HCT116 (cell line): ENCODE data around the gene B4GALT7. TPM values are rescaled to one million over a fixed set of nuclear protein-coding genes. Genes with fewer than 3 reads are reported as not detected.
A peak's percentile ranks its signal among the peaks of the same experiment; 100 is the strongest.

ENCODE experiments used
- ATAC-seq: fragments of 200-7000 bp; cut with Tn5 transposase; 2 replicates; pipeline ENCODE4 v1.9.1; 2020; ENCODE audit warnings: mild to moderate bottlenecking, moderate library complexity
- BruUV-seq: library from RNA; stranded (reverse); fragments of 400-500 nt; replicated peaks from 2 replicates; lab custom pipeline; 2021; lab: Mats Ljungman, UMichigan
- CTCF ChIA-PET: fragments of 300-600 bp; sonication (Branson Sonifier 250); formaldehyde crosslinking; loops from one replicate; lab custom pipeline; 2021; ENCODE audit warnings: antibody characterized with exemption; lab: Charles Lee
- POLR2A ChIA-PET: fragments of 300-600, 350-600 bp; sonication (Branson Sonifier 250); formaldehyde crosslinking; loops from one replicate; lab custom pipeline; 2021; ENCODE audit warnings: antibody characterized with exemption; lab: Charles Lee
- RAD21 ChIA-PET, 2 experiments: fragments of 300-600 bp; sonication (Branson Sonifier 250); formaldehyde crosslinking; loops; one replicate each; lab custom pipeline; 2023; ENCODE audit warnings: low total read pairs in 2 of 2; ENCODE audit not compliant: uncharacterized antibody in 2 of 2, unreplicated experiment in 2 of 2, low non-redundant PET in 1 of 2; lab: Charles Lee
- DNase-seq: peaks from one replicate; pipeline ENCODE4 v3.0.0-alpha.2; 2010; ENCODE audit warnings: low read depth, low spot score
- H2AFZ ChIP-seq: fragments of 200-600 bp; shearing (Covaris generic), sonication (generic); 2 replicates; pipeline ENCODE4 v1.6.1; 2017; ENCODE audit warnings: low read depth, mixed run types, mixed read lengths, antibody characterized with exemption, low read length; ENCODE audit not compliant: poor library complexity, severe bottlenecking
- H3K27ac ChIP-seq: 2 replicates; pipeline ENCODE4 v1.5.1; 2012; ENCODE audit warnings: low read depth, low read length
- H3K27me3 ChIP-seq: fragments of 200-600 bp; sonication (generic); 2 replicates; pipeline ENCODE4 v1.6.1; 2016; ENCODE audit warnings: mixed run types, low read length, mixed read lengths; ENCODE audit not compliant: insufficient read depth
- H3K36me3 ChIP-seq, 2 experiments: fragments of 200-500 bp in 1 of 2; fragments of 200-600 bp in 1 of 2; sonication (Bioruptor generic) in 1 of 2; sonication (generic) in 1 of 2; 2 replicates each; pipeline versions ENCODE4 v1.5.1 to v1.6.1; 2014 to 2016; ENCODE audit warnings: low read length in 2 of 2, inconsistent platforms in 1 of 2, mixed read lengths in 1 of 2, mixed run types in 1 of 2; ENCODE audit not compliant: insufficient read depth in 2 of 2, control insufficient read depth in 1 of 2
- H3K4me1 ChIP-seq, 2 experiments: fragments of 200-600 bp in 1 of 2; sonication (generic) in 1 of 2; 2 replicates each; pipeline versions ENCODE4 v1.5.1 to v1.6.1; 2012 to 2017; ENCODE audit warnings: low read length in 2 of 2, inconsistent platforms in 1 of 2, mild to moderate bottlenecking in 1 of 2, mixed read lengths in 1 of 2, mixed run types in 1 of 2, moderate library complexity in 1 of 2; ENCODE audit not compliant: insufficient read depth in 2 of 2, control insufficient read depth in 1 of 2
- H3K4me2 ChIP-seq: fragments of 200-600 bp; sonication (generic); 2 replicates; pipeline ENCODE4 v1.6.1; 2017; ENCODE audit warnings: mixed run types, low read length, mixed read lengths
- H3K4me3 ChIP-seq, 2 experiments: fragments of 200-600 bp in 1 of 2; sonication (generic) in 1 of 2; replicated peaks in 1 of 2; 2 replicates each; pipeline ENCODE4 v1.5.1; 2011 to 2016; ENCODE audit warnings: low read length in 2 of 2, control low read depth in 1 of 2, low read depth in 1 of 2, mild to moderate bottlenecking in 1 of 2, mixed read lengths in 1 of 2, mixed run types in 1 of 2
- H3K79me2 ChIP-seq: fragments of 200-600 bp; sonication (generic); 2 replicates; pipeline ENCODE4 v1.6.1; 2017; ENCODE audit warnings: mild to moderate bottlenecking, mixed run types, low read length, moderate library complexity, mixed read lengths; ENCODE audit not compliant: insufficient read depth
- H3K9ac ChIP-seq: fragments of 200-600 bp; sonication (generic); 2 replicates; pipeline ENCODE4 v1.6.1; 2016; ENCODE audit warnings: low read length, mixed read lengths
- H3K9me2 ChIP-seq: fragments of 200-600 bp; sonication (generic), shearing (Covaris generic); 2 replicates; pipeline ENCODE4 v1.6.1; 2017; ENCODE audit warnings: mixed run types, mild to moderate bottlenecking, moderate library complexity; ENCODE audit not compliant: insufficient read depth
- H3K9me3 ChIP-seq, 2 experiments: fragments of 200-500 bp in 1 of 2; fragments of 200-600 bp in 1 of 2; sonication (Bioruptor generic) in 1 of 2; sonication (generic) in 1 of 2; 2 replicates each; pipeline ENCODE4 v1.6.1; 2014 to 2017; ENCODE audit warnings: low read length in 2 of 2, mixed read lengths in 2 of 2, inconsistent platforms in 1 of 2, low read depth in 1 of 2, mild to moderate bottlenecking in 1 of 2, mixed run types in 1 of 2, moderate library complexity in 1 of 2; ENCODE audit not compliant: control insufficient read depth in 1 of 2, insufficient read depth in 1 of 2
- H4K20me1 ChIP-seq: fragments of 200-600 bp; sonication (generic), shearing (Covaris generic); 2 replicates; pipeline ENCODE4 v1.6.1; 2017; ENCODE audit warnings: mixed run types, mild to moderate bottlenecking, moderate library complexity; ENCODE audit not compliant: insufficient read depth
- ATF3 ChIP-seq: IDR thresholded peaks from 2 replicates; pipeline ENCODE4 v1.6.1; 2012
- EGR1 ChIP-seq: IDR thresholded peaks from 2 replicates; pipeline ENCODE4 v1.6.1; 2012; ENCODE audit warnings: low read depth
- ELF1 ChIP-seq: IDR thresholded peaks from 2 replicates; pipeline ENCODE4 v1.6.1; 2012; ENCODE audit warnings: low read depth, borderline replicate concordance
- EZH2 ChIP-seq: fragments of 200-600 bp; sonication (generic); IDR thresholded peaks from 2 replicates; pipeline ENCODE4 v1.6.1; 2017; ENCODE audit warnings: antibody characterized with exemption, mixed run types
- FOSL1 ChIP-seq: IDR thresholded peaks from 2 replicates; pipeline ENCODE4 v1.6.1; 2012; ENCODE audit warnings: low read depth
- POLR2AphosphoS5 ChIP-seq: IDR thresholded peaks from 2 replicates; pipeline ENCODE4 v1.6.1; 2011; ENCODE audit warnings: mild to moderate bottlenecking, low read depth, low read length, moderate library complexity
- RAD21 ChIP-seq: IDR thresholded peaks from 2 replicates; pipeline ENCODE4 v1.6.1; 2012; ENCODE audit warnings: low read depth, mild to moderate bottlenecking
- REST ChIP-seq: IDR thresholded peaks from 2 replicates; pipeline ENCODE4 v1.6.1; 2012; ENCODE audit warnings: low read depth
- SIN3A ChIP-seq: IDR thresholded peaks from 2 replicates; pipeline ENCODE4 v1.6.1; 2012; ENCODE audit warnings: low read depth
- SP1 ChIP-seq: IDR thresholded peaks from 2 replicates; pipeline ENCODE4 v1.6.1; 2012; ENCODE audit warnings: low read depth
- TCF7L2 ChIP-seq: IDR thresholded peaks from 2 replicates; pipeline ENCODE4 v1.7.0; 2011; ENCODE audit warnings: borderline replicate concordance, inconsistent platforms; ENCODE audit not compliant: insufficient read depth, insufficient read length; ENCODE audit errors: extremely low read depth
- ZBTB33 ChIP-seq: IDR thresholded peaks from 2 replicates; pipeline ENCODE4 v1.6.1; 2011; ENCODE audit warnings: mild to moderate bottlenecking, low read length, moderate library complexity; ENCODE audit not compliant: insufficient replicate concordance; ENCODE audit errors: extremely low read depth
- ZFX ChIP-seq: fragments of 450-650 bp; IDR thresholded peaks from 2 replicates; pipeline ENCODE4 v1.6.1; 2017
- ZNF274 ChIP-seq: fragments of 200-500 bp; sonication (Bioruptor generic); IDR thresholded peaks from 2 replicates; pipeline ENCODE4 v1.6.1; 2014; ENCODE audit warnings: mild to moderate bottlenecking, low read depth, low read length, inconsistent platforms
- intact Hi-C: fragments of 100-400 bp; cut with micrococcal nuclease; formaldehyde crosslinking; loops from 2 replicates; pipeline ENCODE4 v1.10.0; 2022
- total RNA-seq: library from RNA; stranded (reverse); gene quantifications from one replicate; pipeline ENCODE4 v1.2.1, GENCODE V29; 2021; ENCODE audit not compliant: unreplicated experiment

B4GALT7 gene
- total RNA-seq, 1 experiment from 2014 or later = 25.2 TPM

GRCh38 chr5:177555228-177555627 is 44.7 kb upstream of the B4GALT7 start:
- H3K27ac ChIP-seq = no peak overlapping the region

GRCh38 chr5:177555665-177556064 is 44.3 kb upstream of the B4GALT7 start:
- no peak for ATAC-seq
- CTCF ChIA-PET = no interaction called here
- no peaks in the 10 kb centered on the region for H4K20me1 ChIP-seq
- POLR2A ChIA-PET = no interaction called here
- RAD21 ChIA-PET = no interaction called here
- no peak overlapping the region for H2AFZ ChIP-seq
- H3K27me3 ChIP-seq = no peaks in the 10 kb centered on the region
- H3K79me2 ChIP-seq = peaks cover 30% of the 10 kb centered on the region
- no peaks in the 10 kb centered on the region for H3K9me3 ChIP-seq
- no TSS peak for BruUV-seq
- H3K4me2 ChIP-seq = no peak overlapping the region
- intact Hi-C loops = no loop called here
- H3K9ac ChIP-seq = no peak overlapping the region
- H3K4me1 ChIP-seq = peaks cover 11 to 22% of the 10 kb centered on the region in 2 experiments; a peak in 3 of 4 replicates
- no peak overlapping the region for H3K4me3 ChIP-seq
- H3K36me3 ChIP-seq = peaks cover 0 to 4% of the 10 kb centered on the region in 2 experiments; a peak in 1 of 4 replicates
- no peak for DNase-seq
- no peaks in the 10 kb centered on the region for H3K9me2 ChIP-seq
- no peak overlapping the region for H3K27ac ChIP-seq
- TF ChIP-seq RAD21 (no peak), SIN3A (no peak), ZBTB33 (no peak), EZH2 (no peak), ZFX (no peak), REST (no peak), ZNF274 (no peak), TCF7L2 (no peak), FOSL1 (no peak), POLR2AphosphoS5 (no peak), SP1 (no peak), EGR1 (no peak)

More at GRCh38 chr5:177555228-177555627, 44.7 kb upstream of the B4GALT7 start:
- Histone ChIP-seq H2AFZ (peak overlapping the region; percentile 98), H3K9me2 (no peaks in the 10 kb centered on the region), H3K9me3 (no peaks in the 10 kb centered on the region), H3K4me2 (peak overlapping the region; percentile 83), H3K36me3 (peaks cover 0 to 4% of the 10 kb centered on the region in 2 experiments; a peak in 1 of 4 replicates), H3K4me3 (peak overlapping the region in 1 of 2 experiments; percentile 93; a peak in 1 of 4 replicates), H3K79me2 (peaks cover 34% of the 10 kb centered on the region), H3K27me3 (no peaks in the 10 kb centered on the region), H3K4me1 (peaks cover 11 to 22% of the 10 kb centered on the region in 2 experiments; a peak in 3 of 4 replicates), H3K9ac (no peak overlapping the region), H4K20me1 (no peaks in the 10 kb centered on the region)
- no TSS peak for BruUV-seq
- DNase-seq (no peak), ATAC-seq (no peak)
- CTCF ChIA-PET = no interaction called here
- RAD21 ChIA-PET = no interaction called here
- intact Hi-C loops = no loop called here
- POLR2A ChIA-PET = no interaction called here
- no peak for TF ChIP-seq ELF1
- TF ChIP-seq RAD21 = no peak
- no peak for TF ChIP-seq TCF7L2
- TF ChIP-seq ATF3 = no peak
